Cerebellar nuclear complex (tissue), 1 donor: ENCODE measurements around the gene EFCAB8.
"Not testable (repeated sequence)": the region's sequence is repeated elsewhere in the genome, so short reads cannot be mapped to it uniquely, and the experiment has no call there.

Experiments used
- DNase-seq, 2 experiments: peaks; one replicate each; lab custom pipeline; 2025; lab: John Stamatoyannopoulos, UW

The EFCAB8 gene

DNA sequence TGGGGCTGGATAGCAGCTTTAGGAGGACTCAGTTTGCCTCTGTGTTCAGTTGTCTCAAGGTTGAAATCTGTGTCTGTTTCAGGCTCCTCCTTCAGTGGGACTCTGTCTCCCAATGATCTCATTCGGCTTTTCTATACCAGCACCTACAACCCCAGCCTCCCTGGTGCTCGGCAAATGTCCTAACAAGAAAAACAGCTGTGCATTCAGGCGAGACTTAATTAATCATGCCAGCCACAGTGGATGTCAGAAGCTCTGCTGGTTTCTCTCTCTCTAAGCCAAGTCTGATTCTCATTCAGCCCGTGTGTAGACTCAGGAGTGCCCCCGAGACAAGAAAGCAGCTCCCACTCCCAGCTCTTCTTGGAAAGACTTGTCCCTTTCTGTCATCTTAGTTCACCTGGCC is 98.7 kb downstream of the EFCAB8 start:
- DNase-seq, result no peak

DNA sequence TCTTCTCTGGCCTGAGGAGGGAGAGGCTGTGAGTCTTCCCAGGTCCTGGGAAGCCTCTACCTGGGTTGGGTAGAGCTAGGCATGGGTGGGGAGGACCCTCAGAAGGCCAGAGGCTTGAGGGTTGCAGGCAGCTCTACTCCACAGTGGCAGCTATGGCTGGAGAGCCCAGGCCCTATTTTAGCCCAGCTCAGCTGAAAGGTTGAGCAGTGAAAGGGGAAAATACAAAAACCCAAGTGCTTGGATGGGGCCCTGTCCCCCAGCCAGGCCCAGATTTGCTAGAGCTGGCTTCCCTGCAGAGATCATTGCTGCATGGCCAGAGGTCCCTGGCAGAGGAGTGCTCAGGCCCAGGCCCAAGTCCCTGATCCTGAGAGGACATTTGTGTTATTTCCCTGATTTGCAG is 99.9 kb downstream of the EFCAB8 start:
- DNase-seq, result no peak

DNA sequence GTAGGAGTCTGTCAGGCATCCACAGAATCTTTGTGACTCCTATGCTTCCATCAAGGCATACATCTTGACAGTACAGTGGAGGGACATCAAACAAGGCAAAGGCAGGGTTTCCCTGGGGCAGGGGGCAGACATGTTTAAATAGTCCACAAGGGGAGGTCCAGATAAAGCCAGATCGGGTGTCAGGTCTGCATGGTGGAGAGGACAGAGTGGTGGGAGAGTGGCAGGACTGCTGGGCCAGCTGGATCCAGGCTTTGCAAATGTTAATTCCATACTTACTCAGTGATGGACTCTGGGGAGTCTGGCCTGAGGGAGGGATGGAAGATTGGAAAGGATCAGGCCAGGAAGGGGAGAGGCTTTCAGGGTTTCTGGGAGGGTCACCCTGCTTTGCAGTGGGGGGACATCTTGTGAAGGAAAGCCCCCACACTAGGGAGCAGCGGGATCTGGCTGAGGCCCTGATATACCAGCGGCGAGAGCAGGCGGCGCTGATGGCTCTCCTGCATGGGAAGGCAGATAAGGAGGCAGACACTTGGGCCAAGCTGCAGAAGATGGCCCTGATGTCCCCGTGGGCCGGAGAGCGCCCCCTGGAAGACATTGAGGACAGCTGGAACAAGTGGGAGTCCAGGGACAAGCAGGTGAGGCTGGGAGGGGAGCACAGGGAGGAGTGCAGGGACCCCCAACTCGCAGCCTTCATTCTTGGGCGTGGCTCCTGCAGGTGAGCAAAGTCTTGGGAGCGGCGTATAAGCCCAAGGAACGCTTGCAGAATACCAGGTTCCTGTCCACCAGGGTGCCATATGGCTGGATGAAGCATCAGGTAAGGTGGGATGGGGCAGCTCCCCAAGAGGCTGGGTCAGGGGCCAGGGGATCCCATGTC is 100.9 kb downstream of the EFCAB8 start:
- no peak for DNase-seq

DNA sequence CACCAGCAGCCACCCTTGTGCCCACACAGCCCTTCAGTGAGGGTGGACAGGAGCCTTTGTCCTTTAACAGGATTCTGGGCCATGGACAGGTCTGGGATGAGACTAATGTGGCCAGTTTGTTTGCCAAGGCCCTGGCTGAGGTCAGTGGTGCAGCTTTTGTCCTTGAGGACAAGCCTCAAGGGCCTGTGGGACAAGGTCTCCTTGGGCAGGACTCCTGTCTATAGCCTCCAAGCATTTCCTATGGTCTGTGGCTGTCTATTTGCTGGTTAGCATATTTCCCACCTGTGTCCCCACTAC is 101.4 kb downstream of the EFCAB8 start:
- DNase-seq, result no peak

DNA sequence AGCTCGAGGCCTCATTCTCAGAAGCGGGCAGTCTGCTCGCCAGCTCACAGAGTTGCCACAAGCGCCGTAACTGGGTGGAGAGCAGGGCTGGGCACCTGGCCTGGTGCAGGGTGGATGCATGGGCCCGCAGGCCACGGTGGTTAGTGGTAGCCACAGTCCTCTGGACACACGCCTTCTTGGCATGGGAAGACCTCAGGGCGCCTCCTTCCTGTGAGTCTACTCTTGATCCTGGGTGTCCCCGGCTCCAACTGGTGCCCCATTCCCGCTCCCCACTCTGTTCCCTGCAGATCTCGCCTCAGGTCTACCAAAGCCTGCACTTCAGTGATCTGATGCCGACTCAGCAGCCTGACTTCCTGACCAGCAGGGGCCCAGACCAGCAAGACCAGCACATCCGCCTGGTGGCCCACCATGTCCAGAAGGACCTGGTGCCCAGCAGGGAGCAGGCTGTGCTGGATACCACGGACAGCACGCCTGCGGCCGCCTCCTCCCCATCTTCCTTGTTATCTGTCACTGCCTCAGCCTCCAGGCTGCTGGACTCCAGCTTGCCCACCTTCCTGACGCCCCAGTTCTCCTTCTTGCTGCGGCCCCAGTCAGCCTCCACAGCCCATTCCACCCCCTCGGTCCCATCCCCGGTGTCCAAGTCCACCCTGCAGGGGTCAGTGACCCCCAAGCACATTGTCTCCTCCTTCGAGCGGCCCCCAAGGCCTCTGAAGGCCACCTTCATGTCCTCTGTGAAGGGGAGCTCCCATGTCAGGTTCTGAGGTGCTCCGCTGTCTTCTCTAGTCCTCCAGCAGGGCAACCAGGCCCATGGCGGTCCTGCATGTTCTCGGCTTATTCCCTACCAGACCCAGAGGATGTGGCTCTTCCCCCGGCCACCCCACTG is 102.4 kb downstream of the EFCAB8 start:
- no peak for DNase-seq

DNA sequence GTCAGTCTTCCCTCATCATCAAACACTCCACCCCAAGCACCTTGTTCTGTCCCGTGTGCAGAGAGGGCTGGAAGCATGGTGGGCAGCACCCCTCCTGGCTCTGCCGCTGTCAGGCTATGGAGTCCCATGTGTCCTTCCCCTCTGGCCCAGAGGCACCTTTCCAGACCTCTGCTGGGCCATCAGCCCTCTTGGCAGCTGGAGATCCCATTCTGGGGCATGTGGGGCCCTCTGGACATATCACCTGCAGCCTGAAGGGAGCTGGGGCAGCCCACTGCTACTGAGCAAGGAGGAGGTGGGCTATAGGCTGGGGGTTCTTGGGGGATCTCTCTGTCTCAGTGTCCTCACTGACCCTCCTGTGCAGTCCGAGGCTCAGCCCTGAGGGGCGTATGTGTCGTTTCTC is 103.3 kb downstream of the EFCAB8 start:
- DNase-seq, result no peak

DNA sequence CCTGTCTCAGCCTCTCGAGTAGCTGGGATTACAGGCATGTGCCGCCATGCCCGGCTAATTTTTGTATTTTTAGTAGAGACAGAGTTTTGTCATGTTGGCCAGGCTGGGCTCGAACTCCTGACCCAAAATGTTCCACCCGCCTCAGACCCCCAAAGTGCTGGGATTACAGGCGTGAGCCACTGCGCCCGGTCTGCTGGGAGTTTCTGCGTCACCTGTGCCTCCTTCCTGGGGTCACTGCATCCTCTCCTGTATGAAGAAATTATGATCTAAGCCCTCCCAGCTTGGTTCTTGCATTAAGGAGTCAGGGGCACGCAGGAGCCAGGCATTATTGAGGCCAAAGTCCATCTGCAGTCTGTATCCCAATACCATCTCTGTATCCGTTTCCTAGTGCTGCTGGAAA is 103.9 kb downstream of the EFCAB8 start:
- not testable (repeated sequence) for DNase-seq

DNA sequence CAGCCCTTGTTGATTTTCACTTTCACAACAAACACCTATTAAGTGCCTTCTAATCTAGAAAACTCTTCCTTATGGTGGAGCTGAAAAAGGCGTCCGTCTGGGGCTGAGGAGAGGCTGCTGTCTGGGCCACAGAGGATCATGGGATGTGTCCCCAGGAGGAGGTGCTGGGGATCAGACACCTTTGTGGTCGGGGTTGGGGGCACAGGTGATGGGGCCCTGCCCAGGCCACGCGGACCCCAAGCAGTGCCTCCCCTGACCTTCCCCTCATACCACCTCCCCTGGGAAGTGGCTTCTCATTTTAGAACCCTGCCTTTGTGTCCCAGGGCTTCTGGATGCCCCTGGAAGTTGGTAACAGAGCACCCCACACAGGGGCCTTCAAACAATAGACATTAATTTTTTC is 104.5 kb downstream of the EFCAB8 start:
- no peak for DNase-seq

DNA sequence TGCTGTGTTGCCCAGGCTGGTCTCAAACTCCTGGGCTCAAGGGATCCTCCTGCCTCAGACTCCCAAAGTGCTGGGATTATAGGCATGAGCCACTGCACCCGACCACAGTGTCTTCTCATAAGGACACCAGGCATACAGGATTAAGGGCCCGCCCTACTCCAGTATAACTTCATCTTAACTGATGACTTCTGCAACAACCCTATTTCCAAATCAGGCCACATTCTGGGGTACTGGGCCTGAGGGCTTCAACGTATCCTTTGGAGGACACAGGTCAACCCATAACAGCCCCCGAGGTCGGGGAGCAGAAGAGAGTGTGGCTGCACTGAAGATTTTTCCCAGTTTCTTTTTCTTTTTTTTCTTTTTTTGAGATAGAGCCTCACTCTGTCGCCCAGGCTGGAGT is 105.9 kb downstream of the EFCAB8 start:
- DNase-seq, result no peak

DNA sequence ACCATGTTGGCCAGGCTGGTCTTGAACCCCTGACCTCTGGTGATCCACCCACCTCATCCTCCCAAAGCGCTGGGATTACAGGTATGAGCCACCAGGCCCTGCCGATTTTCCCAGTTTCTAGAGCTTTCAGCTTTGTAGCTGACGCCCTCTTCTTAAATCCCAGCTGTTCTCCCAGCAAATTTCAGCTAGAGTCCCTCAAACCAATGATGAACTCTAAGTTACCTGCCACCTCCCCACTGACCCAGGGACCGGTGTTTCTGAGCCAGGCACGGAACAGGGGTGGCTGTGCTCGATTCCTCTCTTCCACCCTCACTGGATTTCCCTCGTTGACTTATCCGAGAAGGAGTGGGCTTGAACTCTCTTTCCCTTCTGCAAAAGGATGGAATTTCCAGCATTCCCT is 106.4 kb downstream of the EFCAB8 start:
- no peak for DNase-seq

DNA sequence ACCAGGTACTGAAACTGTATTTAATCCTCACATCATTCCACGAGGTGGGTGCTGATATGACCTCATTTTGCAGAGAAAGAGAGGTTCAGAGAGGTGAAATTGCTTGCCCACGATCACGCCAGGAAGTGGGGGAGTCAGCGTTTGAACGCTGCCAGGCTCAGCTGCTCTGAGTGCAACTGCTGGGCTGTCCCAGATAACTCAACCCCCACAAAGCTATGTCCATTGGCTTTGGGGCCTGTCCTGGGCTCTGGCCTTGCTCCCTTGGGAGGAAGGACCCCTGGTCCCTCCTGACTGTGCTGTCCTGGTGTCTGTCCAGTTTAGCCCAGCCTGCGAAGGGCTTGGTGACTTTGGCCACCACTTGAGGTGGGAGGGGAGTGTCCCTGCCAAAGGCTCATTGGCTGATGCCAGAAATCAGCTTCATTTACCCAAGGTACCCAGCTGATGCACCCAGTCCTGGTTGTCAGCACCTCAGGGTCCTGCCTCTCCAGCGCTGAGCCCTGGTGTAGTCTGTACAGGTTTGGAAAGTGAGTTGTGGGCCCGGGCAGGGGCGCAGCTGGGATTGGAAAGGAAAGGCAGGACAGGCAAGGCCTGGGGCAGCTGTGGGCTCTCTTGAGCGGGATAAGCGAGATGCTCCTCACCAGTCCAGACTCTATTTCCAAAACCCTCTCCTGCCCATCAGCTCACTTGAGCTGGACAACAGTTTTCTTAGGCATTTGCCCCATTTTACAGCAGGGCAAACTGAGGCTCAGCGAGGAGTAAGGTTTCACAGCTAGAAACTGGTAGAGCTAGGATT is 107.1 kb downstream of the EFCAB8 start:
- DNase-seq, result no peak

DNA sequence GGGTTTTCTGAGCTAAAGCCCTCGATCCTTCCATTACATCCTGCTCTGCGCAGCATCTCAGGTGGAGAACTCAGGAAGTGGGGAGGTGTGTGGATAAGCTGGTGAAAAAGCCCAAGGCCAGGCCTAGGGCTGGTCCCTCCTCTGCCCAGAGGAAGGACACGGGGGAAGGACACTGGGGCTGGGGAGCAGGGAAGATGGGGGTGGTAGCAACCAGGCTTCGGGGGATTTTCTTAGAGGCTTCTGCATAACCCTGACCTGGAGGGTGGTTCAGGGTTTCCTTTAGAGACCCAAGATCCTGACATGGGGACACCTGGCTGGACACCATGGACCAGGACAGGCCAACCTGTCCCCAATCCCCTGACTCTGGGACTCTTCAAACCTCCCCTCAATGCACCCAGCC is 107.7 kb downstream of the EFCAB8 start:
- no peak for DNase-seq

DNA sequence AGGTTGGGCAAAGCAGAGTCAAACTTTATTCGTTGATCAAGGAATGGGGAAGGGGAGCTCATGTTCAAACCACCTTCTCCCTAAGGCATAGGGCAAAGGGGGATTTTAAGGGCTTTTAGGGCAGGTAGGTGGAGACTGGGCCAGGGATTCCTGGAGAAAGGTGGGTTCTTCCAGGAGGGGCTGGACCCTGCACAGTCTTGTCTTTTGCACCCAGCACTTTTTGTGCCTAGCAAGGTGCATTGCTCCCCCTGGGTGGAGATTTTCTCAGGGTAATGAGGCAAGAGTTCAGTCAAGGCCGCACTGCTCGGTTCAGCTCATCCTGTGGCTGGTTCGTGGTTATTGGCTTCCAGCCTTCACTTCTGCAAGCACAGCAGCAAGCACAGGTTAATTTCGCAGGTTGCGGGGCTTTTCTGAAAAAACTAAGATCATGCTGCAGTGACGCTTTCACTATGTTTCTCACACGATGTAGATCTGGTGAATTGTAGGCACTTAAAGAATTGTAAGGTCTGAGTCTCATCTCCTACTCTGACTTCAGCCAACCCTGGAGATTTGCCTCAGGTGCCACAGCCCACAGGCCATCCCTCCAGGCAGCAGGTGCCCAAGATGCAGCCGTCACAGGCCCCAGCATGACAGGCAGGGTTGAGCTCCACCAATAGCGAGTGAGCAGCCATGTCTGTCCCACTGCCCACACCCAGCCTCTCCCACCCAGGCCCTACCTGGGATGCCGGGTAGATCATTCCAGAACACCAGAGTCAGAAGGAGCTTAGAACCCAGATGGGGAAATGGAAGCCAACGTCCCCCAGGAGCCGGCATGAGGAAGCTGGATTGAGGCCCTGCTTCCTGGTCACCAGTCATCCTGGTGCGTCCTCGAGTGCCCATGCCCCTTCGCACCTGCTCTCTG is 108.4 kb downstream of the EFCAB8 start:
- DNase-seq, result no peak

DNA sequence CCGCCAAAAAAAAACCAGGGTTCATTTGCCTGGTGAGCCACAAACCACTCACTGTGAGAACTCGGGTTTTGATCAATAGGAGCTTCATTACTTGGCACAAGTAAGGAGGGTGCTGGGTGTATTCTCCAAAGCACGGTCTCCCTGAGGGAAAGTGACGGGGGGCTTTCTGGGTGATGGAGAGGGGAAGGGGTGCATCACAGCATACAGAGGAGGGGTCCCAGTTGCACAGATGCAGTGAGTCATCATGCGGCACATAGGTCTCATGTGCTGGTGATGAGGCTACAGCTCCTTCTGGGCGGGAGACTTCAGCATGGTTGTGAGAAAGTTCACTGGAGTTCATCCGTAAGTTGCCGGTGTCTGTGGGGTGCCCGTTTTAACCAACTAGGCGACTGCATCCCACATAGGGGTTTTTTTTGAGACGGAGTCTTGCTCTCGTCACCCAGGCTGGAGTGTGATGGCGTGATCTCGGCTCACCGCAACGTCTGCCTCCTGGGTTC is 109.3 kb downstream of the EFCAB8 start:
- DNase-seq, result no peak

DNA sequence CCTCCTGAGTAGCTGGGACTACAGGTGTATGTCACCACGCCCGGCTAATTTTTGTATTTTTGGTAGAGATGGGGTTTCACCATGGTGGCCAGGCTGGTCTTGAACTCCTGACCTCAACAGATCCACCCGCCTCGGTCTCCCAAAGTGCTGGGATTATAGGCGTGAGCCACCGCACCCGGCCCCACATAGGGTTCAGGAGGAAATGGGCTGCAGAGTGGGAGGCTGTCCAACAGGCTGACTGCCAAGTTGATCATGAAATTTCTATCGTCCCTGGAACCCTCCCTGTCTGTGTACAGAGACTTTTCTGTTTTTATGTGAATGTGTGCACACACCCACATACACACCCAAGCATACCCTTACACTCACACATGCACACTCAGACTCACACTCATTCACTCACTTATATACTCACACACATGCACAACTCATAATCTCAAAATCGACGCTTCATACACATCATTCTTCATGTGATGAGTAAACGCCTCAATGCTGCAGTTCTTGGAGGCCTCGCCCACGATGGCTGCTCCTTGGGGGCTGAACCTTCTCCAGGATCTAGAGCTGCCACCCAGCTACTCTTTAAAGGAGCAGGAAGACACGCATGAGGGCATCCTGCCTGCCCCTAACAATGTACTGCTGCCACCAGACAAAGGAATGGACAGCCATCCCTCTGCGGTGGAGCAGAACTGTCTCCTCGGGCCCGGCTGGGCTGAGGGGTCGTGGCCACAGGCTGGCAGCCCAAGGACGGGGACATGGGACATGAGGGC is 109.9 kb downstream of the EFCAB8 start:
- DNase-seq, result no peak

DNA sequence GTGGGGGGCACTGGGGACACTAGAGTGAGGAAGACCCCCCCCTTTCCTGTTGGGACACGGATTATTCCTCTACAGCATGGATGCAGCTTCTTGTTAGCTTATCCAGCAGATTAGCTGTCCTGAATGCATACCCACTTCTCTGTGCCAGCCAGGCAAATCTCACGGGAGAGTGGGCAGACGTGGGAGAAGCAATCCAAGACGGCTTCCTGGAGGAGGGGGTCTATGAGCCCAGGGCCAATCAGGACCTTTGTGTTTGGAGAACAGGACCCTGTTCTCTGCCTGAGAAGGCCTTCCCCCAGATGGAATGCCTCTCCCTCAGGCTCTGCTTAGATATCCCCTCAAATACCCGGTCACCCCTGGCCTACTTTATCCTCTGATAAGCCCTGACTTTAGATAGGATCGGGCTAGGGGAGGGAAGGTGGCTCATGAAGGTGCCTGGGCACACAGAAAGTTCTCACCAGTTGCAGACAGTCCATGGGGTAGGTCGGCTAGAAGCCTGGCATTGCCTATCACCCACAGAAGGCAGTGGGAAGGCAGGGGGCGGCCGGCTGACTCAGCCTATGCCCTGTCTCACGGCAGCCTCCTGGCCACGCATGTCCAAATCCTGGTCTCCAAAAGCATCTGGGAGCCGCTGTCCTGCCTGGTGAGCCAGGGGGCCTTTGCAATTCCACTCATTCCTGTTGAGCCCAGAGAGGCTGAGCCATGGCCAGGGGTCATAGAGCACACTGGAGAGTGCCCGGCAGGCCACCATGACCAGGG is 110.8 kb downstream of the EFCAB8 start:
- DNase-seq, result no peak

DNA sequence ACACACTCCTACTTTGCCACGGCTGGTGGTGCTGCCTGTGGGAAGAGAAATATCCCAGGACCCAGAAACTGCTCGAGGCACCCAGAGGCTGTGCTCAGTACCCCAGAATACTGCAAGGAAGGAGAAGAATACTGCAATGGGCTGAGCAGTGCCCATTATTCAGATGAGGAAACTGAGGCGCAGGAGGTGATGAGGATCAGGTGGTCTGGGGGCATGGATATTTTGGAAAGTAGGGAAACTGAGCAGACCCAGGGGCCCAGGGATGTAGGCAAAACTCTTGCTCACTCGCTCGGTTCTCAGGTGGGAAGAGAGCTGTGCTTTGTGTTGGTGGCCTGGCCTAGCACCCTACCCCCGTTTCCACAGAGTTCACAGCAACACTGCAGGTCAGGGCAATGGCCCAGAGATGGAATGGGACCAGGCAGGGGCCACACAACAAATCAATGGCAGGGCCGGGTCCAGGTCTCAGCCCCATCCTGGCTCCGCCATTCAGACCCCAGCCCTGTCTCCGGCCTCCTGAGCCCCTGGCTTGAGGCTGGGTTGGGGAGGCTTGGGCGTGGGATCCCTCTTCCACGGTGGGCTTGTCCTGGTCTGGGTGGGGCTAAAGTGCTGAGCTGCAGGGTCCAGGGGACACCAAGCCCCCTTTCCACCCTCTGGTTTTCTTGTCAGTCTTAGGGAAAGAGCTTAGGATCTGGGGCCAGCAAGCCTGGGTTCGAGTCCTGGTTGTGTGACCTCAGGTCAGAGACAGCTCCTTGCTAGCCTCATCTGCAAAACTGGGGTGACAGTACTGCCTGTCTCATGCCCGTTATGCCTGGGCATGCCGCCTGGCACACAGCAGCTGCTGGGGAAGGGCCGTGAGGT is 111.6 kb downstream of the EFCAB8 start:
- no peak for DNase-seq

DNA sequence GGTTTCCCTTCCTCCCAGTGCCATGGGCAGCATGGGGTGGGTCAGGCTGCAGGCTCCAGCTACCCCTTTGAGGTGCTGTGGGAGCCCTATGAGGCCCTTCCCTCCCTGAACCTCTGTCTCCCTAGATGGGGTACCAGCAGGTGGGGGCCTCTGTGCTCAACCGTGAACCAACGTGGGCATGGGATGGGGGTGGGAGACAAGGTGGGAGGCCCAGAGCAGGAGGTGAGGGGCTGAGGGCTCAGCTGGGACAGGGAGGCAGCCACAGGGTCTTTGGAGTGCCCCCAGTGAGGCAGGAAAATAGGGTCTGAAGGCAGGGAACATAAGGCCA is 112.2 kb downstream of the EFCAB8 start:
- no peak for DNase-seq

DNA sequence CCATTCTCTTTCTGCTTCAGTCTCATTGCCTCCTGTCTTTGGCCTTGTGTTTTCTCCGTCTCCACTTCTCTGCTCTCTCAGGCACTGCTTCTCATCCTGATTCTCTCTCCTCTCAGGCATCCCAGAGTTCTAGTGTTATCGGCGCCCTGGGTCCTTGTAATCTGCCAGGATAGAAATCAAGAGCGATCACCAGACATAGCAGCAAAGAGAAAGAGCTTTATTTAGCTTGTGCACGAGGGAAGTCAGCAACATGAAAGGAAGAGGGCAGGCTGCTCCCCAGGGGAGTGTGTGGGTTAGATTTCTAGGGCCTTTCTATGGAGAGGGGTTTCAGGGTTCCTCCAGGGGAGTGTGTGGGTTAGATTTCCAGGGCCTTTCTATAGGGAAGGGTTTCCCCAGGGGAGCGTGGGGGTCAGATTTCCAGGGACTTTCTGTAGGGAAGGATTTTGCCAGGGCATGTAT is 113.0 kb downstream of the EFCAB8 start:
- DNase-seq, result no peak
